ENCODE results near the gene CAPRIN2. TPM values are rescaled to one million over a fixed set of nuclear protein-coding genes. Genes with fewer than 3 reads are reported as not detected.

CAPRIN2 gene
- total and polyA plus RNA-seq, 2 of the 8 experiments (the other 6 are each of a cell fraction or from before 2014, with no cell fraction given): 24.8 to 52.0 TPM

- DNase-seq (ENCODE audit: low read depth in 1 of 2, low spot score in 2 of 2): no peak
- Histone ChIP-seq H3K23ac (ENCODE audit: insufficient read length) (no peak overlapping the region), H3K14ac (ENCODE audit: insufficient read length) (no peak overlapping the region), H3K4ac (replicated peaks; ENCODE audit: insufficient read length, low read depth, low read length) (peak overlapping the region; percentile 17), H3K18ac (ENCODE audit: extremely low read depth, low read length) (peak overlapping the region; percentile 56), H3K79me2 (ENCODE audit: control insufficient read depth in 1 of 2, insufficient read depth in 2 of 2, low read length in 2 of 2) (peaks cover 0 to 53% of the 10 kb centered on the region in 2 experiments; a peak in 3 of 4 replicates), H3K9me3 (ENCODE audit: insufficient read depth in 2 of 2, low read depth in 1 of 2, low read length in 1 of 2) (no peaks in the 10 kb centered on the region), H3K36me3 (ENCODE audit: control insufficient read depth in 2 of 4, insufficient read depth in 4 of 4, low read length in 3 of 4) (peaks cover 0 to 15% (median 7%) of the 10 kb centered on the region in 4 experiments; a peak in 4 of 8 replicates), H3K9ac (replicated peaks in 1 of 4; ENCODE audit: extremely low read depth in 1 of 4, low read depth in 3 of 4, low read length in 3 of 4) (peak overlapping the region; percentile 56 to 86 (median 72)), H3K23me2 (ENCODE audit: low read depth, low read length) (peaks cover 10% of the 10 kb centered on the region), H3K79me1 (ENCODE audit: low read depth, low read length) (no peaks in the 10 kb centered on the region; the same call in 1 of the 2 replicates), H2AFZ (ENCODE audit: low read length) (peak overlapping the region; percentile 68; the same call in 1 of the 2 replicates), H2BK12ac (ENCODE audit: low read depth, low read length) (no peak overlapping the region), H4K20me1 (replicated peaks in 1 of 2; ENCODE audit: control insufficient read depth in 1 of 2, insufficient read depth in 2 of 2, low read length in 2 of 2) (no peaks in the 10 kb centered on the region), H4K91ac (replicated peaks; ENCODE audit: insufficient read length, low read length) (peak overlapping the region; percentile 46), H3K4me1 (replicated peaks in 1 of 4; ENCODE audit: control insufficient read depth in 3 of 4, insufficient read depth in 4 of 4, low read length in 3 of 4) (peaks cover 3 to 6% (median 4%) of the 10 kb centered on the region in 4 experiments; a peak in 5 of 7 replicates), H3K4me2 (ENCODE audit: insufficient read depth in 1 of 2, low read depth in 2 of 2, low read length in 2 of 2) (peak overlapping the region; percentile 80 to 97), H2BK15ac (ENCODE audit: low read length) (no peak overlapping the region), H3K4me3 (ENCODE audit: extremely low read depth in 1 of 4, insufficient read depth in 2 of 4, low read depth in 3 of 4, low read length in 4 of 4) (peak overlapping the region; percentile 70 to 98 (median 86)), H4K8ac (ENCODE audit: extremely low read depth, insufficient read depth, low read length) (0 out of 2 replicates have a peak overlapping the region, but pooled peaks have one; percentile 75), H2BK20ac (ENCODE audit: low read length) (no peak overlapping the region), H2BK120ac (replicated peaks; ENCODE audit: low read depth, low read length) (no peak overlapping the region), H2AK5ac (ENCODE audit: low read depth, low read length) (no peak overlapping the region), H2BK5ac (ENCODE audit: low read depth, low read length) (peak overlapping the region; percentile 38; the same call in 1 of the 2 replicates), H3K27ac (ENCODE audit: low read depth, low read length) (peak overlapping the region; percentile 68; the same call in 1 of the 2 replicates), H4K5ac (ENCODE audit: insufficient read length, low read depth, low read length) (peak overlapping the region; percentile 3), H3K56ac (replicated peaks; ENCODE audit: insufficient read length, low read depth, low read length) (peak overlapping the region; percentile 52), H3K27me3 (replicated peaks in 1 of 4; ENCODE audit: control insufficient read depth in 3 of 4, extremely low read depth in 1 of 4, insufficient read depth in 3 of 4, low read length in 3 of 4) (no peaks in the 10 kb centered on the region)
- WGBS, 2 experiments (ENCODE audit: extremely low coverage in 1 of 2, insufficient coverage in 1 of 2, insufficient read length in 1 of 2, insufficient replicate concordance in 2 of 2, low coverage in 1 of 2, low lambda C conversion rate in 2 of 2, missing lambda C conversion rate in 1 of 2): 14% methylated on average over 18 of the region's 18 CpGs; no CpG with 5 or more reads in 1 of the 2 experiments
- ChIA-PET POLR2A (ENCODE audit: partially characterized antibody) (interaction anchor here (0.6 to 3.7 kb wide), 8 partner anchors 10 to 1092 kb away, joined by 3 to 22 read pairs (median 4); partner anchors contain the start of gene IPO8), CTCF (ENCODE audit: partially characterized antibody) (interaction anchor here (0.7 to 3.7 kb wide), 20 partner anchors 10 to 788 kb away, joined by 3 to 30 read pairs (median 6); no protein-coding TSS in a partner anchor)
- FAIRE-seq: peak; percentile 32
- 0 out of 3 replicates have a peak, but pooled peaks of 1 of the 2 experiments have one; percentile 35 for TF ChIP-seq POLR2A (IDR thresholded peaks at IDR 0.05; ENCODE audit: control extremely low read depth in 1 of 2, low read depth in 2 of 2, low read length in 2 of 2)
- no peak for TF ChIP-seq GABPA (IDR thresholded peaks at IDR 0.05; ENCODE audit: borderline replicate concordance, insufficient read depth, low read length)
Observed at GRCh38 chr12:30753751-30754382, 884 bp downstream of the CAPRIN2 start.

All from H1 (cell line).